Karpas-422 (cell line): Measurements from ENCODE around the gene TYR. TPM values are rescaled to one million over a fixed set of nuclear protein-coding genes. Genes with fewer than 3 reads are reported as not detected.
"Not testable (repeated sequence)": the region's sequence is repeated elsewhere in the genome, so short reads cannot be mapped to it uniquely, and the experiment has no call there.

Source experiments
- DNase-seq: peaks from one replicate; pipeline ENCODE4 v3.0.0-alpha.2; 2015
- H2AFZ ChIP-seq: fragments of 200-600 bp; sonication (generic); 2 replicates; pipeline ENCODE4 v1.6.1; 2014; ENCODE audit warnings: antibody characterized with exemption, low read length, mixed read lengths
- H3K27ac ChIP-seq: fragments of 200-600 bp; sonication (generic); 2 replicates; pipeline ENCODE4 v1.5.1; 2014; ENCODE audit warnings: mild to moderate bottlenecking, low read length, moderate library complexity
- H3K27me3 ChIP-seq: fragments of 200-600 bp; sonication (generic); 2 replicates; pipeline ENCODE4 v1.6.1; 2014; ENCODE audit warnings: low read length, mixed read lengths
- H3K36me3 ChIP-seq: fragments of 200-600 bp; sonication (generic); 2 replicates; pipeline ENCODE4 v1.6.1; 2014; ENCODE audit warnings: low read length, mixed read lengths; ENCODE audit not compliant: insufficient read depth
- H3K4me1 ChIP-seq: fragments of 200-600 bp; sonication (generic); 2 replicates; pipeline ENCODE4 v1.6.1; 2014; ENCODE audit warnings: mild to moderate bottlenecking, low read length, mixed read lengths
- H3K4me2 ChIP-seq: fragments of 200-600 bp; sonication (generic); 2 replicates; pipeline ENCODE4 v1.6.1; 2014; ENCODE audit warnings: low read length, low read depth, mild to moderate bottlenecking; ENCODE audit not compliant: poor library complexity, severe bottlenecking
- H3K4me3 ChIP-seq: fragments of 200-600 bp; sonication (generic); 2 replicates; pipeline ENCODE4 v1.5.1; 2014; ENCODE audit warnings: mild to moderate bottlenecking, antibody characterized with exemption, low read length, mixed read lengths
- H3K79me2 ChIP-seq: fragments of 200-600 bp; sonication (generic); 2 replicates; pipeline ENCODE4 v1.6.1; 2014; ENCODE audit warnings: mild to moderate bottlenecking, low read length, mixed read lengths
- H3K9ac ChIP-seq: fragments of 200-600 bp; sonication (generic); 2 replicates; pipeline ENCODE4 v1.6.0; 2014; ENCODE audit warnings: low read length
- H3K9me2 ChIP-seq: fragments of 200-600 bp; sonication (generic), shearing (Covaris generic); replicated peaks from 2 replicates; pipeline ENCODE4 v1.6.0; 2014; ENCODE audit warnings: mild to moderate bottlenecking, low read length, moderate library complexity; ENCODE audit not compliant: insufficient read depth
- H3K9me3 ChIP-seq: fragments of 300-700, 200-600 bp; sonication (generic); 2 replicates; pipeline ENCODE4 v1.6.1; 2014; ENCODE audit warnings: low read length, mixed read lengths
- H4K20me1 ChIP-seq: fragments of 200-600 bp; sonication (generic); 2 replicates; pipeline ENCODE4 v1.6.1; 2014; ENCODE audit warnings: mild to moderate bottlenecking, antibody characterized with exemption, low read length, low read depth; ENCODE audit not compliant: insufficient read depth
- total RNA-seq: library from RNA; depleted of rRNA; stranded (reverse); fragments of >200 nt; shearing (Covaris generic); gene quantifications from 2 replicates; pipeline ENCODE4 v1.2.3, GENCODE V29; 2014; ENCODE audit warnings: low replicate concordance

The TYR gene
- total RNA-seq, 1 experiment from 2014 or later: not detected

DNA sequence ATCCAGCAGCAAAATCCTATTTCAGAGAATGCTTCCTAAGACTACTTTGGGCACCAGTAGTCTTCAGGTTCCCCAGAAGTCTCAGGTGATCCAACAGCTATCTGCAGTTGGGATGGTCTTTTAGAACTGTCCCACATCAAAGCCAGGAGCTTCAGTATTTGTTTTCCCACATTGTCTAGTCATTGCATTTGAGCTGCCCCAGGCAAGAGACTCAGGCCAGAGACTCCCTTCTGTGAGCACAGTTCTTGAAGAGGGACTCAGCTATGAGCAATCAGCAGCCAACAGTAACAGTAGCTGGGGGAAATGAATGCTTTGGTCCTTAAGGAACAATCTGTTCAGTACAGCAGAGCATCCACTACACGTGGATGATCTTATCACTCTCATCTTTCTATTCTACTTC lies 125.4 kb downstream of the TYR start:
- H3K9me2 ChIP-seq, H3K4me3 ChIP-seq, H3K9me3 ChIP-seq, H4K20me1 ChIP-seq, H3K36me3 ChIP-seq, DNase-seq, H3K27me3 ChIP-seq, H3K4me1 ChIP-seq, H3K4me2 ChIP-seq, H3K79me2 ChIP-seq, H3K27ac ChIP-seq, H3K9ac ChIP-seq, H2AFZ ChIP-seq: not testable (repeated sequence)

DNA sequence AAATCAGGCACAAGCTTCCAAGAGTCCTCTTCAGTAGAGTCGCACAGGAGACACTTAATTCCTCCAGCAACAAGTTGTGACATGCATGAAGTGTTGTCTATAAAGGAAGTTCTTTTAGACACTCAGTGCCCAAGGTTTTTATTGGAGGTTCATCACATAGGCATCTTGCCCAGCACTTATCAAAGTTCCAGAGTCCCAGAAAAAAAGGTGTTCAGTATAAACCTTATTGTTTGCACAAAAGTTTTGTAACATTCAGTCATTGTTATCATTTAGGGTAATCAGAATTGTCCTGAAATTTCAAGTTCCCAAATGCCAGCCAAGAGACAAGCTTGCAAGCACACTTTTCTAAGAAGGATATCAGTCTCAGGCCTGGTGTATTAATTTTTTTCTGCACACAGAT lies 130.6 kb downstream of the TYR start:
- not testable (repeated sequence) for H3K9me3 ChIP-seq, H2AFZ ChIP-seq, DNase-seq, H3K9me2 ChIP-seq, H3K27ac ChIP-seq, H3K4me3 ChIP-seq, H3K27me3 ChIP-seq, H4K20me1 ChIP-seq, H3K4me1 ChIP-seq, H3K4me2 ChIP-seq, H3K9ac ChIP-seq, H3K36me3 ChIP-seq, H3K79me2 ChIP-seq

GRCh38 chr11:89309321-89309985 lies 131.8 kb downstream of the TYR start:
- not testable (repeated sequence) for H3K9ac ChIP-seq, H3K4me3 ChIP-seq, H3K79me2 ChIP-seq, H3K9me3 ChIP-seq, H3K27me3 ChIP-seq, H3K4me1 ChIP-seq, H3K4me2 ChIP-seq, H4K20me1 ChIP-seq, DNase-seq, H3K36me3 ChIP-seq, H3K27ac ChIP-seq, H3K9me2 ChIP-seq, H2AFZ ChIP-seq

DNA sequence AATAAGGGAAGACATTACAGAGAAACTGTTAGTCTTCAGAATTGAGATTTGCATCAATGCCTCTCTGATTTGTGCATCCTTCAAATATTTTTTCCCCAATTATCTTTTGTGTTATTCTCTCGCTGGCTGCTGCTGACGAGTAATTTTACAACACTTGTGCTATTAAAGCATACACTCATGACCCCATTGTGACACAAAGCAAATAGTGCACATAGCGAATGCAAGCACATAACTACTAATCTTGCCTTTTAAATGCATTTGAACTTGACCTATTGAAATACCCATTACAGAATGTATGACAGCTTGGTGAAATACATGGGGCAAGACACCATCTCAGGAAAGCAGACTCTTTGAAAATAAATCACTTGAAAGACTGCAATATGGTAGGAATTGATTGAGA lies 132.9 kb downstream of the TYR start:
- H4K20me1 ChIP-seq, H3K36me3 ChIP-seq, DNase-seq, H2AFZ ChIP-seq, H3K4me1 ChIP-seq, H3K4me3 ChIP-seq, H3K9ac ChIP-seq, H3K27me3 ChIP-seq, H3K27ac ChIP-seq, H3K9me2 ChIP-seq, H3K4me2 ChIP-seq, H3K9me3 ChIP-seq, H3K79me2 ChIP-seq: not testable (repeated sequence)

- H3K4me3 ChIP-seq: no peak overlapping the region
Observed at GRCh38 chr11:89321401-89321800, 143.7 kb downstream of the TYR start.

DNA sequence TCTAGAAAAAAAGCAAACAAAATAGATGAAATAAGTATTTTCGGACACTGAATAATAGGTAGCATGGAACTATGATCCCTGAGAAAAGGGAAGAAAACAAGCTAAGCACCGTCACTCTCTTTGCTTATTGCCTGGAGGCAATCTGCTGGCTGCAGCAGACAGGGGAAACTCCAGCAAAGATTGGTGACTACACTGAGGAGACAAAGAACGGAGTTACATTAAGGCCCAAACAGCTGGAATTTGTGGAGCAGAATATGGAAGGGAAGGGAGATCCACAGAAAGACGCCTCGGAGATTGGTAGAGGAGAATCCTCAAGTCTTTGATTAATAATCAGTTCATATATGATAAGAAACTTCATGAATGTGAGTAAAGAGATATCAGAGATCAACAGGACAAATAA lies 150.2 kb downstream of the TYR start:
- Histone ChIP-seq H4K20me1 (no peaks in the 10 kb centered on the region), H3K79me2 (no peaks in the 10 kb centered on the region), H3K27ac (no peak overlapping the region), H3K9me3 (no peaks in the 10 kb centered on the region), H3K27me3 (no peaks in the 10 kb centered on the region), H2AFZ (no peak overlapping the region), H3K9me2 (no peaks in the 10 kb centered on the region), H3K4me3 (no peak overlapping the region), H3K9ac (no peak overlapping the region), H3K4me2 (no peak overlapping the region), H3K36me3 (no peaks in the 10 kb centered on the region), H3K4me1 (no peaks in the 10 kb centered on the region)
- DNase-seq: no peak

More at GRCh38 chr11:89321401-89321800, 143.7 kb downstream of the TYR start:
- Histone ChIP-seq H3K27ac (no peak overlapping the region), H3K9me2 (no peaks in the 10 kb centered on the region), H3K79me2 (no peaks in the 10 kb centered on the region), H3K9ac (no peak overlapping the region), H2AFZ (no peak overlapping the region), H3K9me3 (peaks cover 3% of the 10 kb centered on the region; the same call in 1 of the 2 replicates), H3K36me3 (no peaks in the 10 kb centered on the region), H4K20me1 (no peaks in the 10 kb centered on the region), H3K4me2 (no peak overlapping the region), H3K4me1 (no peaks in the 10 kb centered on the region), H3K27me3 (no peaks in the 10 kb centered on the region)
- no peak for DNase-seq

DNA sequence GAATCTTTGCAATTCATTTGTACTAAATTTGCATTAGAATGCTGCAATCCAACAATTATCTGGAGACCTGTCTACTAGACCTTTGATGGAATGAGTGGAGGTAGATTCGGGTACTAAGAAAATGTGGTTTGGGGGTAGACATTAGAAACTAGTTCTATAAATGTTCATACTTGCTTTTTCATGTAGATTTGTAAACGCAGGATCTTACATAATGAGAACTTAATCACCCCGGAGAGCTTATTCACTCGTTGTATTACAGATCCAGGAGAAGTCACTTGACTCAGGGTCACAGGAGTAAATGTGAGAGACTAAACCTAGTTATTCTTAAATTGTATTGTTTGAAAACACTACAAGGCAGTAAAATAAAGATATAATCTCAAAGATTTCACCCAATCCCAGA lies 154.3 kb downstream of the TYR start:
- DNase-seq, H3K9me3 ChIP-seq, H4K20me1 ChIP-seq, H3K79me2 ChIP-seq, H3K4me2 ChIP-seq, H3K27ac ChIP-seq, H3K4me1 ChIP-seq, H3K4me3 ChIP-seq, H3K9me2 ChIP-seq, H3K27me3 ChIP-seq, H3K9ac ChIP-seq, H3K36me3 ChIP-seq, H2AFZ ChIP-seq: not testable (repeated sequence)

DNA sequence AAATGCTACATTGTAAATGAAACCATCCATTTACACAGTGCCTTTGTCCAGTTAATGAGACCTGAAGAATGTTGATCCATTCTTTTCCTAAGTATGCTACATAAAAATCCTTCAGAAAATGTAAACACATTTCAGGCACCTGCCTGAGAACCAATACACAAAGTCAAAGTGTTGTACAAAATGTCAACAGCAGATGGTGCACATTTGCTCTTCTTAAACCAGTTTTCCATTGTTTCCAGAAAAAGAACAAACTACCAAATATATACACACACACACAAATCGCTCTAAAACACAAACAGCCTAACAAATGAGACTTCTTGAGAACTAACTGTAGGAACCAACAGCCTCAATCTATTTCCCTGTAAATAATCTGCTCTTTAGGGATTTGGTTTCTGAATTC lies 156.0 kb downstream of the TYR start:
- H3K4me2 ChIP-seq, H3K27ac ChIP-seq, H3K4me1 ChIP-seq, H3K27me3 ChIP-seq, H3K9me3 ChIP-seq, H3K9me2 ChIP-seq, H3K4me3 ChIP-seq, H3K79me2 ChIP-seq, DNase-seq, H2AFZ ChIP-seq, H3K9ac ChIP-seq, H3K36me3 ChIP-seq, H4K20me1 ChIP-seq: not testable (repeated sequence)

- H3K36me3 ChIP-seq, H3K9me2 ChIP-seq, H3K79me2 ChIP-seq, H3K27me3 ChIP-seq, H3K9ac ChIP-seq, H3K4me1 ChIP-seq, H3K4me2 ChIP-seq, DNase-seq, H4K20me1 ChIP-seq, H3K27ac ChIP-seq, H3K4me3 ChIP-seq, H3K9me3 ChIP-seq, H2AFZ ChIP-seq: not testable (repeated sequence)
Observed at GRCh38 chr11:89337100-89337650, 159.5 kb downstream of the TYR start.
